ENCODE data around the gene DVL3.

DNA sequence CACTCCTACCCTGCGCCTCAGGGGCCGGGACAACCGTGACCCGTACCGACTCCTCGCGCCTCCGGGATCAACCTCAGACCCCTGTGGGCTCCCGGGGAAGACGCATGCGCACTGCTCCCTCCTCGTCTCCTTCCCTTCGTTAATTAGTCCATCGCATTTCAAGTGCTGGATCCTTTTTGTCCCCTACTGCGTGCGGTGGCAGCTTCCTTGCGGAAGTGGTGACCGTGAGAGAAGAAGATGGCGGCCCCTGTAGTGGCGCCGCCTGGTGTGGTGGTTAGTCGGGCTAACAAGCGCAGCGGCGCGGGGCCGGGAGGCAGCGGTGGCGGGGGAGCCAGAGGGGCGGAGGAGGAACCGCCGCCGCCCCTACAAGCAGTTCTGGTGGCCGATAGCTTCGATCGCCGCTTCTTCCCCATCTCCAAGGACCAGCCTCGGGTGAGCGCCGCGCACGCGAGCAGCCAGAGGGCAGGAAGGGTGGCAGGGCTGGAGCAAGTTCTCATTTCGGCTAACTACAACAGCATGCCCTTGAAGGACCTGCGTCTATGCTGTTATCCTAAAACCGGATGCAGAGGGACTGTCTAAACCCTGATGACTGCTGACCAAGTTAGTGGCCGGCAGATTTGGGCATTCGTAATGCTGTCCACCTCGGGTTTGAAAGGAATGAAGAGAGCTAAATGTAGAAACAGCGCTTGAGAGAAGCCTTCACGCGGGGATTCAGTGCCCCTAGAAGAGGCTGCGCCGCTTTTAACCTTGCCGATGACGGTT, 19.8 kb upstream of the DVL3 start, which contains the start of gene EIF2B5:
- TF ChIP-seq KDM5A (IDR thresholded peaks at IDR 0.05) (peak; percentile 84), POLR2A (IDR thresholded peaks at IDR 0.05; ENCODE audit: low read length) (peak; percentile 74), MAX (IDR thresholded peaks at IDR 0.05) (peak; percentile 79), CTCF (IDR thresholded peaks at IDR 0.05) (no peak), MYC (IDR thresholded peaks at IDR 0.05; ENCODE audit: borderline replicate concordance, low read length) (no peak), JUN (IDR thresholded peaks at IDR 0.05) (peak in 1 of 2 experiments; percentile 87; a peak in 4 of 5 replicates)

All from A549 (cell line).